ENCODE measurements around the gene DAZAP2.

- TF ChIP-seq EZH2 (IDR thresholded peaks at IDR 0.05; ENCODE audit: borderline replicate concordance, low read depth, low read length, severe bottlenecking) (no peak), CTCF (IDR thresholded peaks at IDR 0.05; ENCODE audit: borderline replicate concordance, extremely low read depth, low read length, poor library complexity, severe bottlenecking) (no peak)
Observed at GRCh38 chr12:51245476-51246253, 7.0 kb downstream of the DAZAP2 start.

All from DND-41 (cell line).